BE2C (cell line): Measurements from ENCODE around the gene BRAT1.

ENCODE experiments used
- DNase-seq: peaks from one replicate; pipeline ENCODE4 v3.0.0-alpha.2; 2020
- H3K27me3 ChIP-seq: fragments of 250-450 bp; sonication (Bioruptor Pico); 2 replicates; pipeline ENCODE4 v1.5.1; 2020; ENCODE audit warnings: mild to moderate bottlenecking
- H3K36me3 ChIP-seq: fragments of 250-450 bp; sonication (Bioruptor Pico); 2 replicates; pipeline ENCODE4 v1.5.1; 2020; ENCODE audit warnings: mild to moderate bottlenecking
- H3K4me1 ChIP-seq: fragments of 250-450 bp; sonication (Bioruptor Pico); 2 replicates; pipeline ENCODE4 v1.5.1; 2020
- H3K4me3 ChIP-seq: 2 replicates; pipeline ENCODE4 v1.5.1; 2011; ENCODE audit warnings: low read depth, low read length
- H3K9me3 ChIP-seq: fragments of 250-450 bp; sonication (Bioruptor Pico); 2 replicates; pipeline ENCODE4 v1.5.1; 2020
- CTCF ChIP-seq: IDR thresholded peaks from 2 replicates; pipeline ENCODE4 v1.5.1; 2012; ENCODE audit warnings: mild to moderate bottlenecking, low read depth, low read length

BRAT1 gene

GRCh38 chr7:2496375-2496774 lies 58.9 kb downstream of the BRAT1 start:
- Histone ChIP-seq H3K4me3 (no peak overlapping the region), H3K9me3 (no peaks in the 10 kb centered on the region), H3K27me3 (no peaks in the 10 kb centered on the region), H3K36me3 (no peaks in the 10 kb centered on the region), H3K4me1 (peaks cover 20% of the 10 kb centered on the region)
- no peak for DNase-seq
- no peak for TF ChIP-seq CTCF

DNA sequence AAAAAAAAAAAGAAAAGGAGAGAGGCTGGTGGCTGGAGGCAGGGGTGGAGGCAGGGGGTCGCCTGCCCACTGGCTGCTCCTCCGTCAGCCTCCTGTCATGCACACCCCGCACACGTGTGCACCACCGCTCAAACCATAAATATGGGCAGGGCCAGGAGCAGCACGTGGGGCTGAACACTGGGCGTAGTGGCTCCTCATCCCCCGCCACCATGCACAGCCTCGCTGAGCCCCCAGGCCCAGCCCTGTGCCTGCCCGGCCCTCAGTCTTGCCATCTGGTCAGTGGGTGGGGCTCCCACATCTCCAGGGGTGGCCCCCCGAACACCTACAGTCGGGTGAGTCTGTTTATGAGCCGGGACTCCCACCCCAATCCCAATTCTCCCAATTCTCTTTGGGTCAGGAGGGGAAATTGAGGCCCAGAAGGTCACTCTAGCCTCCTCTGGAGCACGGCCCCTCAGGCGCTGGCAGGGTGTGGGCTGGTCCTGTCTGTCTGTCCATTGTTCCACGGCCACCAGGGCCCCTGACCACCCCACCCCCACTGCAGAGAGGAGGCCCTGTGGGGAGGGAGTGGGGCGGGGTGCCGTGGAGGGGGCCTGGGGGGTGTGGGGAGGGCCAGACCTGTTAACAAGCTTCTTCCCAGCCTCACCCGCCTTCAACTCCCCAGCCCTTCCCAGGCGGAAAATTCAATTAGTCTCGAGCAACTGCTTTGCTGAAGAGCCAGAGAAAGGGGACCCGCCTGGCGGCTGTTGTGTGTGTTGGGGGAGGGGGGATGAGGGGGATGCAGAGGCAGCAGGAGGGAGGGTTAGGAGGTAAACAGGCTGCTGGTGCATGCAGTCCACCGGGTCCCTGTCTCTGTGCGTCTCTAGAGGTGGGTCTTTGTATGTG lies 59.7 kb downstream of the BRAT1 start:
- H3K4me3 ChIP-seq, result no peak overlapping the region

DNA sequence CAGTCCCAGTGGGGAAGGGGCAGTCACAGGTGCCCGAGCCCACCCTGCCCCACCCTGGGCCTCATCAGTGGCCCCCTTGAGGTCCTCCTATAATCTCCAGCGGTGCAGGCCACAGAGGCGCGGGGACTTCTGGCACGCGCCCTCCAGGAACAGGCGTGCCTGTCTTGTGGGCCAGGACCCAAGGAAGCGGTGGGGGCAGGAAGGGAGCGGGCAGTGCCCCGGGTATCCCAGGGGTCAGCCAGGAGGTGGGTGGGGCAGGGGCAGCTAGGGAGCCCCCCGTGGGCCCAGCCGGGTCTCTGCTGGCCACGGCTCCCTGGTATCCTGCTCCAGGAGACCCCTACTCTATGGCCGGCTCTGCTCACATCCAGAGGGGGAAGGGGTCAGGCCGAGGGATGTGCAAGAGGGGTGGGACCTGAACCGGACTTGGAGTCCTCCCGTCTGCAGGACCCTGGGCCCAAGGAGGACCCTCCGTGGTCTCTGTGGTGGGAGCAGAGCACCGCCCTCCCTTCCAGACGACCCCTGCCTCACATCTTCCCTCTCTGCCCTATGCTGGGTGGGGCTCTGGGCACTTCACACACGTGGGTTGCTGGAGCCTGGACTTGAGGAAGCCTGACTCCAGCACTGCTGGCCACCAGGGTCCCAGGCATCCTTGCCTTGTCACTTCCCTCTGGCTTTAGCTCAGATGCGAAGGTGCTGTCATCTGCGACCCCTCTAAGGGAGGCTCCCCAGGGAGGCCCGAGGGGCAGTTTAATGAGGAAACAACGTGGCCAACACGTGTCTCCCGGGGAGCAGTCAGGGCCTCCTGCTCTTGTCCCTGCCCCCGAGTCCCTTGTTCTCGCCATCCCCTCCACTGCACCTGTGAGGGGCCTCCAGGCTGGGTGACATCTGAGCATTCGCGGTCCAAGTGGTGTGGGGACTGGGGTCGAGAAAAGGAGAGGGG lies 60.9 kb downstream of the BRAT1 start:
- Histone ChIP-seq H3K4me3 (no peak overlapping the region), H3K27me3 (no peaks in the 10 kb centered on the region), H3K36me3 (no peaks in the 10 kb centered on the region), H3K4me1 (peaks cover 20% of the 10 kb centered on the region), H3K9me3 (no peaks in the 10 kb centered on the region)
- DNase-seq, result no peak
- no peak for TF ChIP-seq CTCF

More for the DNA sequence above, 59.7 kb downstream of the BRAT1 start:
- H3K9me3 ChIP-seq, result no peaks in the 10 kb centered on the region
- H3K27me3 ChIP-seq, result no peaks in the 10 kb centered on the region
- H3K4me1 ChIP-seq, result peaks cover 20% of the 10 kb centered on the region
- no peak for TF ChIP-seq CTCF
- DNase-seq, result peak; percentile 88
- H3K36me3 ChIP-seq, result no peaks in the 10 kb centered on the region

GRCh38 chr7:2493205-2494164 lies 61.8 kb downstream of the BRAT1 start:
- Histone ChIP-seq H3K27me3 (no peaks in the 10 kb centered on the region), H3K9me3 (no peaks in the 10 kb centered on the region), H3K4me1 (peaks cover 20% of the 10 kb centered on the region), H3K36me3 (no peaks in the 10 kb centered on the region), H3K4me3 (no peak overlapping the region)
- DNase-seq, result no peak
- no peak for TF ChIP-seq CTCF

DNA sequence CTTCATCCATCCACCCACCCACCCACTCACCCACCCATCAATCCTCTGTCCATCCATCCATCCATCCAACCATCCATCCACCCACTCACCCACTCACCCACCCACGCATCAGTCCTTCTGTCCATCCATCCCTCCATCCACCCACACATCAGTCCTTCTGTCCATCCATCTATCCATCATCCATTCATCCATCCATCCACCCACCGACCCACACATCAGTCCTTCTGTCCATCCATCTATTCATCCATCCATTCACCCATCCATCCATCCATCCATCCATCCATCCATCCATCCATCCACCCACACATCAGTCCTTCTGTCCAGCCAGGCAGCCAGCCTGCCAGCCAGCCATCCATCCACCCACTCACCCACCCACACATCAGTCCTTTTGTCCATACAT lies 63.3 kb downstream of the BRAT1 start:
- TF ChIP-seq CTCF, result no peak
- Histone ChIP-seq H3K36me3 (no peaks in the 10 kb centered on the region), H3K4me1 (peaks cover 20% of the 10 kb centered on the region), H3K4me3 (no peak overlapping the region), H3K27me3 (no peaks in the 10 kb centered on the region), H3K9me3 (no peaks in the 10 kb centered on the region)
- no peak for DNase-seq
